Fibroblast of the aortic adventitia (primary cell): ENCODE measurements around the gene ZBP1. TPM values are rescaled to one million over a fixed set of nuclear protein-coding genes. Genes with fewer than 3 reads are reported as not detected.

Experiments used
- DNase-seq: peaks from one replicate; pipeline ENCODE4 v3.0.0-alpha.2; 2010; ENCODE audit warnings: low read depth
- H3K4me3 ChIP-seq: 2 replicates; pipeline ENCODE4 v1.5.1; 2011; ENCODE audit warnings: low read depth, mild to moderate bottlenecking, control low read depth, low read length, moderate library complexity
- total RNA-seq: library from RNA; depleted of rRNA; stranded (reverse); fragments of >200 nt; gene quantifications from 2 replicates; pipeline ENCODE4 v1.2.3, GENCODE V29; 2012; ENCODE audit warnings: low replicate concordance
- TF ChIP-seq, protein P1 (sequence below): IDR thresholded peaks from 2 replicates; pipeline ENCODE4 v1.5.1; 2011; ENCODE audit warnings: mild to moderate bottlenecking, low read length, control low read depth, inconsistent platforms; ENCODE audit not compliant: insufficient read depth

ZBP1 gene
- total RNA-seq, 1 donor = not detected

- no peak overlapping the region for H3K4me3 ChIP-seq
- TF ChIP-seq, protein P1, sequence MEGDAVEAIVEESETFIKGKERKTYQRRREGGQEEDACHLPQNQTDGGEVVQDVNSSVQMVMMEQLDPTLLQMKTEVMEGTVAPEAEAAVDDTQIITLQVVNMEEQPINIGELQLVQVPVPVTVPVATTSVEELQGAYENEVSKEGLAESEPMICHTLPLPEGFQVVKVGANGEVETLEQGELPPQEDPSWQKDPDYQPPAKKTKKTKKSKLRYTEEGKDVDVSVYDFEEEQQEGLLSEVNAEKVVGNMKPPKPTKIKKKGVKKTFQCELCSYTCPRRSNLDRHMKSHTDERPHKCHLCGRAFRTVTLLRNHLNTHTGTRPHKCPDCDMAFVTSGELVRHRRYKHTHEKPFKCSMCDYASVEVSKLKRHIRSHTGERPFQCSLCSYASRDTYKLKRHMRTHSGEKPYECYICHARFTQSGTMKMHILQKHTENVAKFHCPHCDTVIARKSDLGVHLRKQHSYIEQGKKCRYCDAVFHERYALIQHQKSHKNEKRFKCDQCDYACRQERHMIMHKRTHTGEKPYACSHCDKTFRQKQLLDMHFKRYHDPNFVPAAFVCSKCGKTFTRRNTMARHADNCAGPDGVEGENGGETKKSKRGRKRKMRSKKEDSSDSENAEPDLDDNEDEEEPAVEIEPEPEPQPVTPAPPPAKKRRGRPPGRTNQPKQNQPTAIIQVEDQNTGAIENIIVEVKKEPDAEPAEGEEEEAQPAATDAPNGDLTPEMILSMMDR = no peak
- no peak for DNase-seq
Measured at GRCh38 chr20:57563522-57563921, 56.7 kb downstream of the ZBP1 start.

- no peak overlapping the region for H3K4me3 ChIP-seq
- TF ChIP-seq, protein P1 = no peak
- DNase-seq = no peak
Measured at GRCh38 chr20:57562541-57563465, 57.4 kb downstream of the ZBP1 start.

DNA sequence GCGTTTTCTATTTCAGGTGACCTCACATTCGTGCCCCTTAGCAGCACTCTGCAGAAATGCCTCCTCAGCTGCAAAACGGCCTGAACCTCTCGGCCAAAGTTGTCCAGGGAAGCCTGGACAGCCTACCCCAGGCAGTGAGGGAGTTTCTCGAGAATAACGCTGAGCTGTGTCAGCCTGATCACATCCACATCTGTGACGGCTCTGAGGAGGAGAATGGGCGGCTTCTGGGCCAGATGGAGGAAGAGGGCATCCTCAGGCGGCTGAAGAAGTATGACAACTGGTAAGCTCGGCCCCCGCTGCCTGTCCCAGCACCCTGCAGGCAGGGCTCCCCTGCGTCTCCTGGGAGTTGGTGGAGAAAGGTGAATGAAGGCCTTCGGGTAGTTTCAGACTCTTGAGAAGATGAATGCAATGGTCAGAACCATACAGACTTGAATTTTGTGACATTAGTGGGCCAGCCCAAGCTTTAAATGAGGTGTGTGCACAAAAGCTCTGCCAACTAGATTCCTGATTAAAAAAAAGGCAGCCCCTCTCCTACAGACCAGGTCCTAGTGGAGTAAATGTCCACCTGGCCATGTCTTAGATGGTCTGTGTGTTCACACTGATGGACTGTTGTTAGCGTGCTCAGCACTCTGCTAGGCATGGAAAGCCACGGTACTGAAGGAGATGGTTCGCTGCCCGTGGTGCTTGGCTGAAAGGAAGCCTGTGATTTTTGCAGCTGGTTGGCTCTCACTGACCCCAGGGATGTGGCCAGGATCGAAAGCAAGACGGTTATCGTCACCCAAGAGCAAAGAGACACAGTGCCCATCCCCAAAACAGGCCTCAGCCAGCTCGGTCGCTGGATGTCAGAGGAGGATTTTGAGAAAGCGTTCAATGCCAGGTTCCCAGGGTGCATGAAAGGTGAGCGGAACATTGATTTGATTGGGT, 58.6 kb downstream of the ZBP1 start:
- DNase-seq = no peak
- H3K4me3 ChIP-seq = no peak overlapping the region
- TF ChIP-seq, protein P1 = no peak

DNA sequence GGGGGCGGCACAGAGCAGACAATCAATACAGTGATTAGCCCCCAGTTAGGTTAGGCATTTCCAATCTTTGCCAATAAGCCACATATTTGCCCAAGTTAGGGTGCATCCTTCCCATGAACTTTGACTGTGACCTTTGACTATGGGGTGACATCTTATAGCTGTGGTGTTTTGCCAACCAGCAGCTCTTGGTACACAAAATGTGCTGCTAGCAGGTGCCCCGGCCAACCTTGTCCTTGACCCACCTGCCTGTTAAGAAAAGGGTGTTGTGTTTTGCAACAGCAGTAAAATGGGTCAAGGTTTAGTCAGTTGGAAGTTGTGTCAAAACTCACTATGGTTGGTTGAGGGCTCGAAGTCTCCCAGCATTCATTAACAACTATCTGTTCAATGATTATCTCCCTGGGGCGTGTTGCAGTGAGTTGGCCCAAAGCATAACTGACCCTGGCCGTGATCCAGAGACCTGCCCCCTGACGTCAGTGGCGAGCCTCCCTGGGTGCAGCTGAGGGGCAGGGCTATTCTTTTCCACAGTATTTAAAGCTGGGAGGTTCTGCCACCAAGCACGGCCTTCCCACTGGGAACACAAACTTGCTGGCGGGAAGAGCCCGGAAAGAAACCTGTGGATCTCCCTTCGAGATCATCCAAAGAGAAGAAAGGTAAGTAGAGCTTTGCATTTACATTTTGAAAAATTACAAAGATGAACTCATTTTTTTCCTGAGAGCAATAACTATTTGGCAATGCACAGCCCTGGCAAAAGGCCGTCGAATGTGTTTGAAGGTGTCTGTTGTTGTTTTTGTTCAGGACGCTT, 59.5 kb downstream of the ZBP1 start, which contains the start of gene PCK1:
Gene PCK1 (plus strand): TSS at position 557 of the 802 bp plus-strand sequence. CDS start 302 bp downstream, outside the sequence.
- DNase-seq = peak; percentile 7
- TF ChIP-seq, protein P1 = no peak
- no peak within 1 kb of the TSS for H3K4me3 ChIP-seq

- TF ChIP-seq, protein P1 = no peak
- DNase-seq = no peak
- H3K4me3 ChIP-seq = no peak overlapping the region
Measured at GRCh38 chr20:57559658-57560553, 60.3 kb downstream of the ZBP1 start.
